Small intestine (tissue), 7 donors: ENCODE measurements around the gene CD37. TPM values are rescaled to one million over a fixed set of nuclear protein-coding genes. Genes with fewer than 3 reads are reported as not detected.
"Not testable (repeated sequence)": the region's sequence is repeated elsewhere in the genome, so short reads cannot be mapped to it uniquely, and the experiment has no call there.

Experiments used
- DNase-seq, 2 donors: peaks; one replicate each; pipeline versions ENCODE4 v3.0.0 to v3.0.0-alpha.2; 2013
- FAIRE-seq: peaks from 2 replicates; lab custom pipeline; 2012; peaks lifted over from hg19 to GRCh38; lab: Jason Lieb, UNC
- H3K27ac ChIP-seq, 3 donors: one replicate each; pipeline ENCODE4 v1.5.1; 2013; ENCODE audit warnings: low read length in 2 of 3, mild to moderate bottlenecking in 2 of 3, control low read depth in 1 of 3, inconsistent platforms in 1 of 3, low read depth in 1 of 3, moderate library complexity in 1 of 3
- H3K27me3 ChIP-seq, 3 donors: one replicate each; pipeline ENCODE4 v1.6.1; 2013; ENCODE audit warnings: low read length in 3 of 3, inconsistent platforms in 1 of 3; ENCODE audit not compliant: control insufficient read depth in 3 of 3, insufficient read depth in 3 of 3
- H3K36me3 ChIP-seq, 3 donors: one replicate each; pipeline ENCODE4 v1.6.1; 2013; ENCODE audit warnings: low read length in 3 of 3, inconsistent platforms in 1 of 3, low read depth in 1 of 3, mild to moderate bottlenecking in 1 of 3, moderate library complexity in 1 of 3; ENCODE audit not compliant: control insufficient read depth in 3 of 3, insufficient read depth in 2 of 3
- H3K4me1 ChIP-seq, 3 donors: one replicate each; pipeline ENCODE4 v1.6.1; 2013; ENCODE audit warnings: low read length in 2 of 3, inconsistent platforms in 1 of 3, low read depth in 1 of 3, mild to moderate bottlenecking in 1 of 3, moderate library complexity in 1 of 3; ENCODE audit not compliant: control insufficient read depth in 3 of 3, insufficient read depth in 2 of 3
- H3K4me3 ChIP-seq, 3 donors: one replicate each; pipeline ENCODE4 v1.5.1; 2013; ENCODE audit warnings: low read length in 3 of 3, control low read depth in 1 of 3, inconsistent platforms in 1 of 3, low read depth in 1 of 3, mild to moderate bottlenecking in 1 of 3, moderate library complexity in 1 of 3
- H3K9me3 ChIP-seq, 2 donors: one replicate each; pipeline ENCODE4 v1.6.1; 2013; ENCODE audit warnings: low read depth in 1 of 2, low read length in 1 of 2; ENCODE audit not compliant: control insufficient read depth in 2 of 2, insufficient read depth in 1 of 2
- WGBS, 3 donors: extraction: QIAGEN DNeasy Blood & Tissue Kit; methylation state at CpG; one replicate each; pipeline ENCODE4 v1.1.7; 2013; 5-methylcytosine and 5-hydroxymethylcytosine counted together
- polyA plus RNA-seq, 4 donors: library from polyadenylated mRNA; stranded (reverse) in 3 of 4; unstranded in 1 of 4; fragments of 200-250 nt in 3 of 4; fragments of 120-200 nt in 1 of 4; gene quantifications; one replicate each; pipeline versions ENCODE4 v1.2.1 to v1.2.3, GENCODE V29; 2013
- donor health status: healthy with polysubstance abuse.
- donor health status: control.
- donor health status: control.
- donor health status: Bipolar disorder and iron deficiency.
- donor health status: healthy.

Gene CD37
- polyA plus RNA-seq, 4 donors, result 2.7 to 11.6 (median 6.9) TPM

GRCh38 chr19:49297403-49297802 is 37.8 kb upstream of the CD37 start:
- no peak for DNase-seq
- H3K27ac ChIP-seq, result no peak overlapping the region
- H3K36me3 ChIP-seq, result no peaks in the 10 kb centered on the region
- no peaks in the 10 kb centered on the region for H3K9me3 ChIP-seq
- H3K4me3 ChIP-seq, result no peak overlapping the region
- no peaks in the 10 kb centered on the region for H3K4me1 ChIP-seq
- WGBS, 3 donors, result 77 to 91% (median 77%) methylated on average over 3 of the region's 3 CpGs
- H3K27me3 ChIP-seq, result no peaks in the 10 kb centered on the region
- no peak for FAIRE-seq

GRCh38 chr19:49298653-49299052 is 36.6 kb upstream of the CD37 start:
- not testable (repeated sequence) for H3K27me3 ChIP-seq, H3K36me3 ChIP-seq, H3K27ac ChIP-seq, DNase-seq, H3K9me3 ChIP-seq, FAIRE-seq, H3K4me3 ChIP-seq, H3K4me1 ChIP-seq
- WGBS, 3 donors, result 77 to 87% (median 81%) methylated on average over 3 of the region's 3 CpGs

- FAIRE-seq, result no peak
- Histone ChIP-seq H3K4me1 (no peaks in the 10 kb centered on the region), H3K36me3 (no peaks in the 10 kb centered on the region), H3K4me3 (no peak overlapping the region), H3K9me3 (peaks cover 0 to 3% of the 10 kb centered on the region in 2 donors), H3K27ac (no peak overlapping the region), H3K27me3 (no peaks in the 10 kb centered on the region)
- 20 to 25% (median 24%) methylated on average over 8 of the region's 8 CpGs for WGBS, 3 donors
- DNase-seq, result peak; percentile 64 to 68
Measured at GRCh38 chr19:49301165-49301865, 33.9 kb upstream of the CD37 start.

- WGBS, 3 donors, result 79 to 85% (median 85%) methylated on average over 5 of the region's 5 CpGs
- Histone ChIP-seq H3K27ac (no peak overlapping the region), H3K36me3 (no peaks in the 10 kb centered on the region), H3K27me3 (no peaks in the 10 kb centered on the region), H3K4me3 (no peak overlapping the region), H3K4me1 (no peaks in the 10 kb centered on the region), H3K9me3 (peaks cover 0 to 3% of the 10 kb centered on the region in 2 donors)
- DNase-seq, result no peak
- no peak for FAIRE-seq
Measured at GRCh38 chr19:49301866-49302252, 33.3 kb upstream of the CD37 start.

GRCh38 chr19:49306734-49307133 is 28.5 kb upstream of the CD37 start:
- not testable (repeated sequence) for H3K27me3 ChIP-seq, H3K4me3 ChIP-seq, H3K36me3 ChIP-seq, H3K9me3 ChIP-seq, FAIRE-seq, H3K4me1 ChIP-seq, H3K27ac ChIP-seq
- DNase-seq, result peak in 1 of 2 donors; percentile 1
- 45 to 60% (median 59%) methylated on average over 7 of the region's 7 CpGs for WGBS, 3 donors

- FAIRE-seq (no peak), DNase-seq (no peak)
- no peaks in the 10 kb centered on the region for H3K4me1 ChIP-seq
- WGBS, 3 donors, result 86 to 89% (median 89%) methylated on average over 6 of the region's 6 CpGs
- H3K27ac ChIP-seq, result no peak overlapping the region
- no peaks in the 10 kb centered on the region for H3K27me3 ChIP-seq
- H3K36me3 ChIP-seq, result no peaks in the 10 kb centered on the region
- H3K4me3 ChIP-seq, result no peak overlapping the region
- H3K9me3 ChIP-seq, result no peaks in the 10 kb centered on the region
Measured at GRCh38 chr19:49309087-49309486, 26.1 kb upstream of the CD37 start.

GRCh38 chr19:49315111-49315510 is 20.1 kb upstream of the CD37 start:
- Histone ChIP-seq H3K27ac (no peak overlapping the region), H3K27me3 (no peaks in the 10 kb centered on the region), H3K4me1 (no peaks in the 10 kb centered on the region), H3K4me3 (no peak overlapping the region), H3K9me3 (peaks cover 0 to 4% of the 10 kb centered on the region in 2 donors), H3K36me3 (no peaks in the 10 kb centered on the region)
- 45 to 75% (median 55%) methylated on average over 1 of the region's 1 CpG for WGBS, 3 donors
- DNase-seq, result no peak
- FAIRE-seq, result no peak

GRCh38 chr19:49316284-49316683 is 18.9 kb upstream of the CD37 start:
- Histone ChIP-seq H3K36me3 (no peaks in the 10 kb centered on the region), H3K9me3 (peaks cover 0 to 4% of the 10 kb centered on the region in 2 donors), H3K27me3 (no peaks in the 10 kb centered on the region), H3K4me1 (no peaks in the 10 kb centered on the region), H3K4me3 (no peak overlapping the region), H3K27ac (no peak overlapping the region)
- DNase-seq (no peak), FAIRE-seq (no peak)

- Histone ChIP-seq H3K27ac (no peak overlapping the region), H3K36me3 (no peaks in the 10 kb centered on the region), H3K27me3 (no peaks in the 10 kb centered on the region), H3K4me3 (no peak overlapping the region), H3K9me3 (peaks cover 0 to 4% of the 10 kb centered on the region in 2 donors), H3K4me1 (no peaks in the 10 kb centered on the region)
- DNase-seq (no peak), FAIRE-seq (no peak)
Measured at GRCh38 chr19:49318296-49318695, 16.9 kb upstream of the CD37 start.
